ENCODE data around the gene MRPL53.
A peak's percentile ranks its signal among the peaks of the same experiment; 100 is the strongest.
"Not testable (repeated sequence)": the region's sequence is repeated elsewhere in the genome, so short reads cannot be mapped to it uniquely, and the experiment has no call there.

The MRPL53 gene

GRCh38 chr2:74502147-74502719, 29.8 kb upstream of the MRPL53 start:
- no peak for DNase-seq

GRCh38 chr2:74501335-74502071, 29.0 kb upstream of the MRPL53 start:
- no peak for DNase-seq

GRCh38 chr2:74500578-74500946, 28.1 kb upstream of the MRPL53 start:
- no peak for DNase-seq

GRCh38 chr2:74499940-74500577, 27.6 kb upstream of the MRPL53 start:
- no peak for DNase-seq

- peak in 1 of 5 experiments; percentile 51 for DNase-seq
These were observed 26.9 kb upstream of the MRPL53 start, which contains the start of gene LBX2 for GRCh38 chr2:74499267-74499939. LBX2 (minus strand) TSS chr2:74499603; CDS start chr2:74499537, 66 bp downstream.

- peak in 1 of 5 experiments; percentile 46 for DNase-seq
These were observed 26.2 kb upstream of the MRPL53 start for GRCh38 chr2:74498500-74499266.

- peak in 1 of 5 experiments; percentile 62 for DNase-seq
These were observed 25.5 kb upstream of the MRPL53 start for GRCh38 chr2:74497777-74498499.

- DNase-seq, result no peak
These were observed 24.7 kb upstream of the MRPL53 start for GRCh38 chr2:74496997-74497776.

- no peak for DNase-seq
These were observed 23.0 kb upstream of the MRPL53 start for GRCh38 chr2:74495440-74495839.

- no peak for DNase-seq
These were observed 21.1 kb upstream of the MRPL53 start for GRCh38 chr2:74493546-74493945.

- DNase-seq, result no peak
These were observed 19.4 kb upstream of the MRPL53 start for GRCh38 chr2:74491648-74492544.

- no peak for DNase-seq
These were observed 17.4 kb upstream of the MRPL53 start for GRCh38 chr2:74489906-74490305.

- no peak for DNase-seq
These were observed 16.4 kb upstream of the MRPL53 start for GRCh38 chr2:74488643-74489481.

GRCh38 chr2:74486141-74486540, 13.7 kb upstream of the MRPL53 start:
- DNase-seq, result no peak

- DNase-seq, result not testable (repeated sequence)
These were observed 11.2 kb upstream of the MRPL53 start for GRCh38 chr2:74483675-74484164.

GRCh38 chr2:74482801-74483674, 10.6 kb upstream of the MRPL53 start, which contains the start of the genes CCDC142 and TTC31:
CCDC142 (minus strand) TSS chr2:74482998; CDS start chr2:74482837, 161 bp downstream.
TTC31 (plus strand) TSS chr2:74483081; CDS start chr2:74483096, 15 bp downstream.
- DNase-seq, result peak; percentile 71 to 96 (median 91)
